Heart right ventricle (tissue), 16 donors: ENCODE results near the gene SETDB1. TPM values are rescaled to one million over a fixed set of nuclear protein-coding genes. Genes with fewer than 3 reads are reported as not detected.
A peak's percentile ranks its signal among the peaks of the same experiment; 100 is the strongest.

Source experiments
- ATAC-seq, 8 donors: fragments of 200-7000 bp; cut with Tn5 transposase; one replicate each; pipeline ENCODE4 v1.9.1; 2020; ENCODE audit warnings: mild to moderate bottlenecking in 8 of 8, moderate library complexity in 8 of 8, moderate number of reproducible peaks in 1 of 8
- DNase-seq, 2 donors: peaks; one replicate each; pipeline ENCODE4 v3.0.0-alpha.2; 2020
- H3K27ac ChIP-seq, 10 donors: fragments of 200-600 bp; sonication (generic) in 2 of 10; one replicate each; pipeline versions ENCODE4 v1.5.0 to v1.8.0; 2020 to 2022; ENCODE audit warnings: mild to moderate bottlenecking in 3 of 10
- H3K27me3 ChIP-seq, 7 donors: fragments of 200-600 bp; one replicate each; pipeline ENCODE4 v1.8.0; 2021 to 2022; ENCODE audit warnings: mild to moderate bottlenecking in 2 of 7
- H3K36me3 ChIP-seq, 9 donors: fragments of 200-600 bp; sonication (generic) in 1 of 9; one replicate each; pipeline versions ENCODE4 v1.5.0 to v1.8.0; 2020 to 2022; ENCODE audit warnings: mild to moderate bottlenecking in 2 of 9
- H3K4me1 ChIP-seq, 9 donors: fragments of 200-600 bp; sonication (generic) in 1 of 9; one replicate each; pipeline versions ENCODE4 v1.5.0 to v1.8.0; 2020 to 2022; ENCODE audit warnings: mild to moderate bottlenecking in 4 of 9
- H3K4me3 ChIP-seq, 10 donors: fragments of 200-600 bp; sonication (generic) in 2 of 10; one replicate each; pipeline versions ENCODE4 v1.5.0 to v1.8.0; 2020 to 2022; ENCODE audit warnings: mild to moderate bottlenecking in 7 of 10, moderate library complexity in 2 of 10
- H3K9me3 ChIP-seq, 11 donors: fragments of 200-600 bp in 10 of 11; sonication (generic) in 2 of 11; one replicate each; pipeline versions ENCODE4 v1.5.0 to v1.8.0; 2013 to 2022; ENCODE audit warnings: mild to moderate bottlenecking in 2 of 11, control low read depth in 1 of 11, moderate library complexity in 1 of 11
- CTCF ChIP-seq, 9 donors: fragments of 200-600 bp; sonication (generic) in 2 of 9; IDR thresholded peaks; one replicate each; pipeline versions ENCODE4 v1.5.0 to v1.8.0; 2021 to 2022; ENCODE audit warnings: antibody characterized with exemption in 9 of 9, mild to moderate bottlenecking in 5 of 9, moderate library complexity in 1 of 9
- WGBS, 2 donors: extraction: QIAGEN DNeasy Blood & Tissue Kit; methylation state at CpG; one replicate each; pipeline ENCODE4 v1.1.7; 2013; ENCODE audit warnings: inconsistent platforms in 1 of 2; 5-methylcytosine and 5-hydroxymethylcytosine counted together
- intact Hi-C, 10 donors: fragments of 100-400 bp; cut with DNase I; formaldehyde crosslinking; loops; one replicate each; pipeline versions ENCODE4 v1.11.1 to v1.14.2; 2022
- polyA plus RNA-seq, 2 donors: library from polyadenylated mRNA; stranded (reverse); fragments of 200-250 nt; gene quantifications; one replicate each; pipeline ENCODE4 v1.2.3, GENCODE V29; 2013
- total RNA-seq, 10 donors: library from RNA; stranded (reverse); fragmentation: NEBNext Ultra II Directional in 3 of 10; extraction: Animal tissue kit (Norgen Biotek cat#: 25700) in 3 of 10; gene quantifications; one replicate each; pipeline versions ENCODE4 v1.2.1 to v1.2.4, GENCODE V29; 2021 to 2023
- donor health status: Arrhythmogenic right ventricular cardiomyopathy.
- donor health status: ischemic (EF 13 %, LVEDD 7.1; RV severe dilation, severe dysfunction).
- donor health status: healthy with polysubstance abuse.
- donor health status: DM: no; HTN: yes; CAD: no.
- donor health status: DM: no; HTN: no; CAD: no.
- donor health status: ischemic (EF 25% LVEDD 6.9; RV normal size, moderate dysfunction).
- donor health status: ischemic (EF 25% LVEDD 5.7; RV mildly dilated, moderate dysfunction).
- donor health status: healthy.
- donor health status: DM: yes; HTN: yes; CAD: no.
- donor health status: Ischemic cardiomyopathy.
- donor health status: ischemic (EF 35%, LVEDD 5.7; RV mildly dilated, moderate dysfunction).
- donor health status: nonischemic (EF 11% LVEDD 7.7; RV severe dilation, severe dysfunction).
- donor health status: DM: yes; HTN: yes; CAD: no.
- donor health status: PGD.
- donor health status: ischemic (EF 29% LVEDD 5.4; RV normal size, mild dysfunction).
- donor health status: nonischemic (EF 23%, LVEDD 6.1; RV moderate dilation, normal function).

Gene SETDB1
- total and polyA plus RNA-seq, 12 donors, result 9.1 to 23.8 (median 17.6) TPM

DNA sequence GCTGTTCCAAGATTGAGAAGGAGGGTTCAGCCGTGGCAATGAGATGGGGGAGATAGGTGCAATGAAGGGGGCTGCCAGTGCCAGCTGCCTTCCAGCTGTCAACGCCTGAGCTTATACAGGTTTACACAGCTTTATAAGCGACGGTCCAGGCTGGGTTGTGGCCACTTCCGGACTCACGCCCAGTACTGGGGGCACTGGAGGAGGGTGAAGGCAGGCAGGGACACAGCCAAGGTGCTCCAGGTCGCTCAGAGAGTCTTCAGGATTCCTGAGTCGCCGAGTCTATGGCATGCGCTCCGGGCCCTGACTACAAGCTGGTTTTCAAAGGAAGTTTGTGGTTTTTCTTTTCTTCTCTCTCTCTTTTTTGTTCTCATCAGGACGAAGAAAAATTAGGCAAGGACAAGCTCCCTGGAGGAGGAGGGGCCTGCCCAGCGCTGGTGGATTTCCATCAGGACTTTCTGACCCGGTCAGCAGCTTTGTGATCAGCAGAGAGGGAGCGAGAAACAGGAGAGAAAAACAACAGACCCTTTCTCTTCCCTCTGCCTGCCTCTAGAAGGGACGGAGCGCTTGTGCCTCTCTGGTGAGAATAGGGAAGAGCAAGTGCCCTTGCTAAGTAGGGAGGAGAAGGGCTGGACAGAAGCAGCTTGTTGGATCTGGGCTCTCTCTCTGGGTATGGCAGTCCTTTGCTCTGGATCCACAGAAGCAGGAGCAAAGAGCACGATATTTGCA is 80.3 kb downstream of the SETDB1 start, which contains the start of gene MINDY1:
TSS of gene MINDY1 (minus strand) at position 576 of the 726 bp plus-strand sequence. CDS start 4,285 bp downstream, outside the sequence.
- intact Hi-C loops, result loop anchor here in 3 of 10 donors (2.0 to 10.0 kb wide), 3 partner anchors 28 to 56 kb away; partner anchors contain the start of genes CDC42SE1 (in 1 of the 3) and MLLT11 (in 1 of the 3)

DNA sequence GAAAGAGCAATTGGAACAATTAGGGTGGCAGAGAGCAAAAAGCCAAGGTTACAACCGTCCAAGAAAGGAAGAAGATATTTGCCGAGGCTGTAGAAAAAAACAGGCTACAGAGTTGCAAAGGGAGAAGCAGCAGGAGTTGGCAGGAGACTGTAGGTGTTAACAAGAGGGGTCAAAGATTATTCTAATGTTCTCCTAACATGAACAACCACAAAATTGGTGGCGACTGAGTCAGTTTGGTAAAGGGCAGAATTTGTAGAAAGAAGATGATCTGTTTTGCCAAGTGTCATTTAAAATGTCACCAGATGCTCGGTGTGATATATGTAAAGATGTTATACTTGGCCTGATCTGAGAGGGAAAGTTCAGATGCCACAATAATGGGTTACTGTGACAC is 81.7 kb downstream of the SETDB1 start:
- ATAC-seq, result no peak
- no peaks in the 10 kb centered on the region for H3K9me3 ChIP-seq
- DNase-seq, result no peak
- peaks cover 0 to 1% (median 0%) of the 10 kb centered on the region in 9 donors for H3K36me3 ChIP-seq
- peak overlapping the region in 7 of 10 donors; percentile 58 to 84 (median 74) for H3K4me3 ChIP-seq
- TF ChIP-seq CTCF (IDR thresholded peaks at IDR 0.05), result no peak
- 13 to 16% methylated on average over 4 of the region's 4 CpGs for WGBS, 2 donors
- no peaks in the 10 kb centered on the region for H3K27me3 ChIP-seq
- H3K27ac ChIP-seq, result peak overlapping the region; percentile 52 to 96 (median 92)
- H3K4me1 ChIP-seq, result peaks cover 6 to 90% (median 81%) of the 10 kb centered on the region in 9 donors
- intact Hi-C loops, result loop anchor here in 3 of 10 donors (2.0 to 10.0 kb wide), 3 partner anchors 29 to 54 kb away; partner anchors contain the start of genes CDC42SE1 (in 1 of the 3) and MLLT11 (in 1 of the 3)

More for the DNA sequence above, 80.3 kb downstream of the SETDB1 start, which contains the start of gene MINDY1:
- TF ChIP-seq CTCF (IDR thresholded peaks at IDR 0.05), result peak in 8 of 9 donors; percentile 23 to 63 (median 50)
- Histone ChIP-seq H3K9me3 (no peaks in the 10 kb centered on the region), H3K27me3 (no peaks in the 10 kb centered on the region), H3K27ac (peak within 1 kb of the TSS; percentile 79 to 96 (median 92)), H3K4me1 (peaks cover 3 to 90% (median 77%) of the 10 kb centered on the region in 9 donors), H3K36me3 (peaks cover 0 to 12% (median 2%) of the 10 kb centered on the region in 9 donors), H3K4me3 (peak within 1 kb of the TSS; percentile 52 to 84 (median 75))
- WGBS, 2 donors, result 0 to 1% methylated on average over 18 of the region's 18 CpGs
- DNase-seq (peak; percentile 52 to 79), ATAC-seq (peak; percentile 70 to 84 (median 78))

DNA sequence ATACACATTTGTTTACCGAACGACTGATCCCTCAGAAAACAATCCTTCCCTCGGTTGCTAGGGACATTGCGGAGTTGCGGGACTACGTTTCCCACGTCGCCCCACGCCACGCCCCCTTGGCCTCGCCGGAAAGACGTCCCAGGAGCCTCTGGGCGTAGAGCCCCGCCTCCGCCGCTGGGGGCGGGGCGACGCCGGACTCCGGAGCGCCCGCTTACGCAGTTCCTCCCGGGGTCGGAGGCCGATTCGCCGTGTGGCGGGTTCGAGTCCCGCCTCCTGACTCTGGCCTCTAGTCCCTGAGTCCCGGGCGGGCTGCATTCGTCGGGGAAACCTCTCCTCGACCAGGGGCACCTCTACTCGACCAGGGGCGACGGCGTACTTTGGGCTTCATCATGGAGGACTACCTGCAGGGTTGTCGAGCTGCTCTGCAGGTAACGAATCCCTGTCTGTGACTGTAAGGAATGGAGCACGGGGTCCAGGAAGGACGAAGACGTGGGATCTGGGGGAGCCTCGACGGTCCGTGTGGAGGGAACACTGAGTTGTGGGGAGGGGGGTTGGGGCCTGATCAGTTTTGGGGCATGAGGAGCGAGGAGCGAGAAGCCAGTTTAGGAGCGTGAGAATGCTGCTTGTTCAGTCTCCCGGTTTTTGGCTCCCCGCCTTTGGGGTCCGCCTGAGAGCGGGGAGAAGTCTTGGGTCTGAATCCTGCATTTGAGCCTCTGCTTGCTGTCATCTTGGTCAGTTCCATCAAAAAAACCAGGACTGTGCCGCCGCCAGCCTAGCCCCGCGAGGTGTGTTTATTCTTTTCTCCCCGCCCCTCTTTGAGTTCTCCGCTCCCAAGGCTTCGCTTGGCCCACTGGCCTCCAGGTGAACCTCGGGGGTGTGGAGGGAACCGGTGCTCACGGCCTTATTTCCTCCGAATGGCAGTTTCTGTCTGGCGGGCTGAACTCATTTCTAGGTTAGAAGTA is 82.4 kb downstream of the SETDB1 start, which contains the start of gene PRUNE1:
TSS of gene PRUNE1 (plus strand) at position 206 of the 962 bp plus-strand sequence. CDS start at position 390, 184 bp downstream.
- intact Hi-C loops, result loop anchor here in 2 of 10 donors (5.0 to 10.0 kb wide), 2 partner anchors 46 to 54 kb away; partner anchors contain the start of genes CDC42SE1 (in 1 of the 2) and MLLT11 (in 1 of the 2)
- peak within 1 kb of the TSS; percentile 47 to 85 (median 76) for H3K4me3 ChIP-seq
- H3K4me1 ChIP-seq, result peaks cover 12 to 90% (median 81%) of the 10 kb centered on the region in 9 donors
- no peaks in the 10 kb centered on the region for H3K27me3 ChIP-seq
- no peaks in the 10 kb centered on the region for H3K9me3 ChIP-seq
- ATAC-seq (peak; percentile 91 to 95 (median 93)), DNase-seq (peak; percentile 97 to 98)
- H3K36me3 ChIP-seq, result peaks cover 0 to 4% (median 0%) of the 10 kb centered on the region in 9 donors
- WGBS, 2 donors, result 1% methylated on average over 69 of the region's 69 CpGs
- peak in 2 of 9 donors; percentile 9 to 25 for TF ChIP-seq CTCF (IDR thresholded peaks at IDR 0.05)
- H3K27ac ChIP-seq, result peak within 1 kb of the TSS; percentile 52 to 96 (median 92)
